GM23338 (cell line): ENCODE results near the gene TIPIN. TPM values are rescaled to one million over a fixed set of nuclear protein-coding genes. Genes with fewer than 3 reads are reported as not detected.

Experiments used
- ATAC-seq: fragments of 200-7000 bp; cut with Tn5 transposase; 3 replicates; pipeline ENCODE4 v1.9.1; 2020
- DNase-seq: peaks from one replicate; pipeline ENCODE4 v3.0.0-alpha.2; 2015; ENCODE audit warnings: low spot score
- H2AFZ ChIP-seq: fragments of 200-600 bp; sonication (generic); 2 replicates; pipeline ENCODE4 v1.8.0; 2016; ENCODE audit warnings: antibody characterized with exemption, mild to moderate bottlenecking, moderate library complexity
- H3F3A ChIP-seq: fragments of 200-600 bp; sonication (generic); replicated peaks from 2 replicates; pipeline ENCODE4 v1.8.0; 2017; ENCODE audit warnings: antibody characterized with exemption, mixed run types, low read depth
- H3K27ac ChIP-seq: fragments of 200-600 bp; sonication (generic); 2 replicates; pipeline ENCODE4 v1.6.1; 2016; ENCODE audit warnings: low read depth
- H3K27me3 ChIP-seq: fragments of 200-600 bp; sonication (generic); 2 replicates; pipeline ENCODE4 v1.8.0; 2016; ENCODE audit warnings: mild to moderate bottlenecking, mixed run types, moderate library complexity; ENCODE audit not compliant: insufficient read depth
- H3K36me3 ChIP-seq: fragments of 200-600 bp; sonication (generic); 2 replicates; pipeline ENCODE4 v1.8.0; 2016; ENCODE audit warnings: mild to moderate bottlenecking; ENCODE audit not compliant: insufficient read depth
- H3K4me1 ChIP-seq: fragments of 200-600 bp; sonication (generic); 2 replicates; pipeline ENCODE4 v1.8.0; 2016; ENCODE audit warnings: mild to moderate bottlenecking, moderate library complexity; ENCODE audit not compliant: insufficient read depth
- H3K4me2 ChIP-seq: fragments of 200-600 bp; sonication (generic); 2 replicates; pipeline ENCODE4 v1.7.1; 2017; ENCODE audit warnings: mixed run types
- H3K4me3 ChIP-seq: fragments of 200-600 bp; sonication (generic); 2 replicates; pipeline ENCODE4 v1.6.1; 2016; ENCODE audit warnings: mixed run types
- H3K79me2 ChIP-seq: fragments of 200-600 bp; sonication (generic); replicated peaks from 2 replicates; pipeline ENCODE4 v1.8.0; 2017; ENCODE audit warnings: mild to moderate bottlenecking; ENCODE audit not compliant: insufficient read depth
- H3K9me2 ChIP-seq: fragments of 200-600 bp; sonication (generic); 2 replicates; pipeline ENCODE4 v1.8.0; 2017; ENCODE audit not compliant: insufficient read depth
- H4K20me1 ChIP-seq: fragments of 200-600 bp; sonication (generic); replicated peaks from 2 replicates; pipeline ENCODE4 v1.8.0; 2017; ENCODE audit warnings: mild to moderate bottlenecking; ENCODE audit not compliant: insufficient read depth
- H3K27ac Mint-ChIP-seq: 2 replicates; pipeline ENCODE4 v1.8.0; 2020; ENCODE audit warnings: inconsistent platforms, mild to moderate bottlenecking, moderate library complexity, mixed read lengths
- H3K27me3 Mint-ChIP-seq: 3 replicates; pipeline ENCODE4 v1.8.0; 2022; ENCODE audit warnings: low read depth, mild to moderate bottlenecking, moderate library complexity, mixed read lengths, inconsistent platforms; ENCODE audit not compliant: insufficient read depth, poor library complexity
- H3K36me3 Mint-ChIP-seq: 3 replicates; pipeline ENCODE4 v1.8.0; 2021; ENCODE audit warnings: low read depth, mild to moderate bottlenecking, inconsistent platforms, moderate library complexity, mixed read lengths
- H3K4me1 Mint-ChIP-seq: 3 replicates; pipeline ENCODE4 v1.8.0; 2020; ENCODE audit warnings: mild to moderate bottlenecking, inconsistent platforms, mixed read lengths
- H3K4me3 Mint-ChIP-seq: 3 replicates; pipeline ENCODE4 v1.8.0; 2021; ENCODE audit warnings: moderate library complexity, mild to moderate bottlenecking, inconsistent platforms, mixed read lengths
- H3K9me3 Mint-ChIP-seq: 3 replicates; pipeline ENCODE4 v1.8.0; 2020; ENCODE audit warnings: moderate library complexity, mild to moderate bottlenecking, inconsistent platforms, mixed read lengths
- CREB1 ChIP-seq: fragments of 250-450 bp; sonication (Bioruptor Pico); IDR thresholded peaks from 2 replicates; pipeline ENCODE4 v1.5.0; 2020; ENCODE audit warnings: low read depth, mild to moderate bottlenecking, moderate library complexity
- CTCF ChIP-seq, 2 experiments: fragments of 200-600 bp in 1 of 2; sonication (generic) in 1 of 2; conservative IDR thresholded peaks; 2 replicates each; pipeline versions ENCODE4 v1.5.1 to v1.6.1; 2016 to 2017; ENCODE audit warnings: antibody characterized with exemption in 2 of 2, low read depth in 2 of 2, mild to moderate bottlenecking in 2 of 2, moderate library complexity in 1 of 2
- EZH2 ChIP-seq: fragments of 200-600 bp; sonication (generic); IDR thresholded peaks from one replicate; pipeline ENCODE4 v1.8.0; 2017; ENCODE audit warnings: antibody characterized with exemption, mild to moderate bottlenecking, low read depth; ENCODE audit not compliant: unreplicated experiment
- EZH2phosphoT487 ChIP-seq: fragments of 200-600 bp; sonication (generic); IDR thresholded peaks from one replicate; pipeline ENCODE4 v1.8.1; 2018; ENCODE audit warnings: antibody characterized with exemption; ENCODE audit not compliant: unreplicated experiment
- JUNB ChIP-seq: IDR thresholded peaks from one replicate; pipeline ENCODE4 v1.6.1; 2016; ENCODE audit warnings: antibody characterized with exemption; ENCODE audit not compliant: unreplicated experiment
- NANOG ChIP-seq: IDR thresholded peaks from 2 replicates; pipeline ENCODE4 v1.6.1; 2016; ENCODE audit warnings: antibody characterized with exemption, borderline replicate concordance
- STAT1 ChIP-seq: IDR thresholded peaks from one replicate; pipeline ENCODE4 v1.6.1; 2016; ENCODE audit warnings: antibody characterized with exemption; ENCODE audit not compliant: unreplicated experiment
- ZNF114 ChIP-seq: fragments of 250-450 bp; sonication (Bioruptor Pico); IDR thresholded peaks from 2 replicates; pipeline ENCODE4 v1.5.0; 2020; ENCODE audit warnings: mild to moderate bottlenecking, moderate library complexity
- ZNF331 ChIP-seq: fragments of 250-450 bp; sonication (Bioruptor Pico); IDR thresholded peaks from 2 replicates; pipeline ENCODE4 v1.5.0; 2020; ENCODE audit warnings: low read depth, mild to moderate bottlenecking, moderate library complexity
- ZNF462 ChIP-seq: fragments of 250-450 bp; sonication (Bioruptor Pico); IDR thresholded peaks from 2 replicates; pipeline ENCODE4 v1.5.0; 2020; ENCODE audit warnings: mild to moderate bottlenecking, moderate library complexity
- polyA plus RNA-seq: library from polyadenylated mRNA; unstranded; fragments of >200 nt; fragmentation: Nextera tagmentation; extraction: Ambion mirVana; gene quantifications from 2 replicates; pipeline ENCODE4 v1.2.1, GENCODE V29; 2016
- total RNA-seq: library from RNA; depleted of rRNA; stranded (reverse); fragments of >200 nt; shearing (Covaris generic); gene quantifications from 2 replicates; pipeline ENCODE4 v1.2.3, GENCODE V29; 2014
- TF ChIP-seq, protein P1 (sequence below): IDR thresholded peaks from 2 replicates; pipeline ENCODE4 v1.6.1; 2016; ENCODE audit warnings: antibody characterized with exemption

Gene TIPIN
- total and polyA plus RNA-seq, 2 experiments from 2014 or later: 25.3 to 39.1 TPM

DNA sequence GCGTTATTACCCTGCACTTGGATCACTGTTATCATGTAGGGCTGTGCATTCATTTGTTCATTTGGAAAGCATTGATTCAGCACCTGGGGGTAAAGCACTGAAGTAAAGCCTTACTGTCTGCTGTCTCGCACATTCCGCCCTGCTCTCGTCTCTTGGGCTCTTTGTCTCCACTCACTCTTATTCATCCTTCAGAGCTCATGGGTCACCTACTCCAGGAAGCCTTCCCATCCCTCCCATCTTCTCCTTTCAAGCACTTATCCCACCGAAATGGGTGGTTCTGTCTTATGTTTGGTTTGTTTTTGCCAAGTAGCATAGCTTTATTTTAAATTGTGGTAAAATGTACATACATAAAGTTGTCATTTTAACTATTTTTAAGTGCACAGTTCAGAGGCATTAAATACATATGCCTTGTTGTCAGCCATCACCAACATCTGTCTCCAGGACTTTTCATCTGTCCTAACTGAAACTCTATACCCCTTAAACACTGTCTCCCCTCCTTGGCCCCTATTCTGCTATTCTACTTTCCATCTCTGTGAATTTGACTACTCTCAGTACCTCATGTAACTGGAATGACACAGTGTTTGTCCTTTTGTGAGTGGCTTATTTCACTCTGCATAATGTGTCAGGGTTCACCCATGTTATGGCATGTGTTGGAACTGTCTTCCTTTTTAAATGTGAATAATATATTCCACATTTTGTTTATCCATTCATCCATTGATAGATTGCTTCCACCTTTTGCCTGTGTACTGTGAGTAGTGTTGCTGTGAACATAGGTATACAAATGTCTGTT, 53.8 kb downstream of the TIPIN start:
- Histone ChIP-seq H3K4me1 (peaks cover 7% of the 10 kb centered on the region; the same call in 1 of the 2 replicates), H3K27ac (0 out of 2 replicates have a peak overlapping the region, but pooled peaks have one; percentile 30), H2AFZ (no peak overlapping the region), H3K4me3 (no peak overlapping the region), H3K4me2 (no peak overlapping the region), H3K36me3 (no peaks in the 10 kb centered on the region), H3K79me2 (peaks cover under 1% of the 10 kb centered on the region; the same call in 1 of the 2 replicates), H3K9me2 (no peaks in the 10 kb centered on the region), H3F3A (no peaks in the 10 kb centered on the region), H4K20me1 (no peaks in the 10 kb centered on the region), H3K27me3 (no peaks in the 10 kb centered on the region)
- Mint-ChIP-seq H3K4me1 (peaks cover 18% of the 10 kb centered on the region), H3K27me3 (peaks cover 8% of the 10 kb centered on the region), H3K36me3 (peaks cover 8% of the 10 kb centered on the region), H3K4me3 (no peak overlapping the region), H3K27ac (no peak overlapping the region), H3K9me3 (no peaks in the 10 kb centered on the region; the same call in 2 of the 3 replicates)
- no peak for DNase-seq
- no peak for TF ChIP-seq NANOG
- TF ChIP-seq ZNF462 (CRISPR knock-in tag): no peak
- no peak; the same call in 2 of the 3 replicates for ATAC-seq

- Histone ChIP-seq H3K27ac (no peak overlapping the region), H3K27me3 (no peaks in the 10 kb centered on the region), H3K4me2 (no peak overlapping the region), H2AFZ (no peak overlapping the region), H3F3A (no peaks in the 10 kb centered on the region; the same call in 1 of the 2 replicates), H3K4me1 (peaks cover 30% of the 10 kb centered on the region), H3K9me2 (no peaks in the 10 kb centered on the region), H3K36me3 (no peaks in the 10 kb centered on the region), H3K79me2 (peaks cover 9% of the 10 kb centered on the region; the same call in 1 of the 2 replicates), H4K20me1 (no peaks in the 10 kb centered on the region), H3K4me3 (no peak overlapping the region)
- Mint-ChIP-seq H3K36me3 (peaks cover 6% of the 10 kb centered on the region; the same call in 2 of the 3 replicates), H3K27ac (peak overlapping the region; percentile 66; the same call in 1 of the 2 replicates), H3K4me1 (peaks cover 33% of the 10 kb centered on the region), H3K9me3 (no peaks in the 10 kb centered on the region; the same call in 2 of the 3 replicates), H3K4me3 (no peak overlapping the region), H3K27me3 (peaks cover 8% of the 10 kb centered on the region)
- DNase-seq (no peak), ATAC-seq (no peak)
- TF ChIP-seq ZNF331 (CRISPR knock-in tag) (no peak), NANOG (no peak), JUNB (no peak), STAT1 (no peak), EZH2 (no peak), CREB1 (CRISPR knock-in tag) (no peak), EZH2phosphoT487 (no peak), CTCF (conservative IDR thresholded peaks at IDR 0.05; ENCODE audit: low read depth in 2 of 2) (no peak), ZNF114 (CRISPR knock-in tag) (no peak)
- TF ChIP-seq, protein P1, sequence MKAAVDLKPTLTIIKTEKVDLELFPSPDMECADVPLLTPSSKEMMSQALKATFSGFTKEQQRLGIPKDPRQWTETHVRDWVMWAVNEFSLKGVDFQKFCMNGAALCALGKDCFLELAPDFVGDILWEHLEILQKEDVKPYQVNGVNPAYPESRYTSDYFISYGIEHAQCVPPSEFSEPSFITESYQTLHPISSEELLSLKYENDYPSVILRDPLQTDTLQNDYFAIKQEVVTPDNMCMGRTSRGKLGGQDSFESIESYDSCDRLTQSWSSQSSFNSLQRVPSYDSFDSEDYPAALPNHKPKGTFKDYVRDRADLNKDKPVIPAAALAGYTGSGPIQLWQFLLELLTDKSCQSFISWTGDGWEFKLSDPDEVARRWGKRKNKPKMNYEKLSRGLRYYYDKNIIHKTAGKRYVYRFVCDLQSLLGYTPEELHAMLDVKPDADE: no peak
Observed at GRCh38 chr15:66298803-66299251, 57.7 kb downstream of the TIPIN start.
